Limb (tissue), 2 donors: ENCODE results near the gene ARHGAP23.

ENCODE experiments used
- DNase-seq, 2 donors: peaks; one replicate each; pipeline ENCODE4 v3.0.0-alpha.2; 2016; ENCODE audit errors: extremely low spot score in 2 of 2

Gene ARHGAP23

DNA sequence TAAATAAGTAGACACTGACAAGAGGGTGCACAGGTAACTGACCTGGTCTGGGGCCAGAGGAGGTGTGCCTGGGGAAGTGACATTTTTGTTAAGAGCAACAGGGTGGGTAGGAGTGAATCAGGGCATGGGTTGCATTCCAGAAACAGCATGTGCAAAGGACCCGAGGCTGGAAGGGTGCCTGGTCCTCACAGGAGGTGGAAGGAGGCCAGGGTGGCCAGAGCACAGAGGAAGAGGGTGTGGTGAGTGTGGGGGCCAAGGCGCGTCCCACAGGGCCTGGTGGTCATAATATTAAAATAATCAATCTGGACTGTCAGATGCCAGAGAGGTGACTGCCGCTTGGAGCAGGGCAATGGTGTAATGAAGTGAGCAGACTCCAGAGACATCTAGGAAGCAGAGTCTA is 14.3 kb downstream of the ARHGAP23 start:
- no peak for DNase-seq

DNA sequence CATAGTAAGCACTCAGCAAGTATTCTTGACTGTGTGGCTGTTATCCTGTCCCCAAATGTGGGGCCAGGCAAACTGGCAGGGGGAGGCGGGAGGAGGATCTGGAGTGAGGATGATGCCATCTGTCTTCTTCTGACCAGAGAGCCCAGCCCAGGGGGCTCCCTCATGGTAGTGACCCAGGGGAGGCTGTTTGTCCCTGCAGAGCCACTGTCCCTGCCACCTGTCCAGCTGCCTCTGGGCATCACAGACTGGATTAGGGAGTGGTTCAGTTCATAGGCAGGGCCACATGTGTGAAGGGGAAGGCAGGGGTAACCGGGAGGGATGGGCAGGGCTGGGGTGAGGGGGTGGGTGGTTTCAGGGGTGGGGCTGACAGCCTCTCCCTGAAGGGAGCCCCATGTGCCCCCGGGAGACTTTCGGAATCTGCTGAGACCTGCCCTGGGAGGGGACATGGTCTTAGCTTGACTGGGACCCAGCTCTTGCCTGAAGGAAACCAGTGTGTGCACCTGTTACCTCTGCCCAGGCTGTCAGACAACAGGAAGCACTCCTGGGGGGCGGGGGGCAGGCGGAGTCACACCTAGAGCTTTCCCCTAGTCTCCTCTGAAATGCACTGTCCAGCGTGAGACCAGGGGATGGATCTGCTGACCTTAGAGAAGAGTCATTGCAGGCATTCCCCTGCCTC is 15.2 kb downstream of the ARHGAP23 start:
- no peak for DNase-seq

DNA sequence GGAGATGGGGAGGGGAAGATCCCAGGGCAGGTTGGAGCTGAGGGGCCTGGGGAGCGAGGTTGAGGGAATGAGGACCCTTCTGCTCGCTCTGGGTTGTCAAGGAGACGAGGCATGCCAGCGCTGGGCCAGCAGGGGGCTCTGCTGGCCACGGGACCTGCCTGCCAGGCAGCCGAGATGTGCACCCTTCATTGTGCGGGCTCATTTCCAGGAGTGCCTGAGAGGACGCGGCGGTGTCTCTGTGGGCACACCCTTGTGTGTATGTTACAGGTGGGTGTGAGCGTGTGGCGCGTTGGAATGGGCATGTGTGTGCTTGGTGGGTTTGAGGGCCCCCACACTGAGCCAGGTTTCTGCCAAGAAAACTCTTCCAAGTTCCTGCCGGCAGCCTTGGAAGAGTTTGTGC is 15.9 kb downstream of the ARHGAP23 start:
- DNase-seq = peak; percentile 72 to 83

DNA sequence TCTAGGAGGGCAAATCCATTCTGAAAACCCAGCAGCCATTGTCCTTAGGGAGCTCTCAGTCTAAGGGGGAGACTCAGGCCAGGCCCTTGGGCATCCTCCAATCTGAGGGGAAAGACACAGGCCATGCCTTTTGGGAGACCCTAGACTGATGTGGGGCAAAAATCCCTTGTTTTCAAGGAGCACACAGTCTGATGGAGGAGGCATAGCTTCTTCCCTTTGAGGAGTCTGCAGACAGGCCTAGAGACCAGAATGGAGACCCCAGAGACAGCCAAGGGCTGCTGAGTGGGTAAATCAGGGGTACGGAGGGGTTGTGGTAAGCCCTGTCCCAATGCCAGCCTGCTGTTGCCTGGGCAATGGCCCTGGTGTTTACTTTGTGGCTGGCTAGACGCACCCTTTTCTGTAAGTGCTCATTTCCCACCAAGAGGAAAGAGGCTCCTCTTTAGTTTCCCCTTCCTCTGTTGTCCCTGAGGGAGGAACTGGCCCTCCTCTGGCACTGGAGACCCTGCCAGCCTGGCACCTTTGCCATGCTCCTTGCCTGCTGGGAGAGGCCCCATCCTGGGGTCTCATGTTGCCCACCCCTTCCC is 19.3 kb downstream of the ARHGAP23 start:
- no peak for DNase-seq

DNA sequence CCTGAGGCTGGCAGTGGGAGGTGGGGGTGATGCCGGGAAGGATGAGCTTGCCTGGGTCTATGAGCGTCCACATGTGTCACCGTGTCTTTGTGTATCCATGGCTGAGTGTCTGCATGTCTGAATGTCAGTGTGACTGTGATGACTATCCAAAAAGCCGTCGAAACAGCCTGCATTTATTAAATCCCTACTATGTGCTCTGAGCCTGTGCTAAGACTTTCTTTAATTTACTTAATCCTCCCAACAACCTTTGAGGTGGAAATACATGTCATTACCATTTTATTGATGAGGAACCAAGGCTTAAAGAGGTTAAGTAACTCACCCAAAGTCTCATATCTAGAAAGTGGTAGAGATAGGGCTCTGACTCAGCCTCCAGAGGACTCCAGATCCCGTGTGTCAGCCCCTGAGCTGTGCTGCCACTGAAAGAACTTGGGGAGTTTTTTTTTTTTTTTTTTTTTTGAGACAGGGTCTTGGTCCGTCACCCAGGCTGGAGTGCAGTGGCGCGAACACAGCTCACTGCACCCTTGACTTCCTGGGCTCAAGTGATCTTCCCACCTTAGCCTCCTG is 20.0 kb downstream of the ARHGAP23 start:
- DNase-seq = no peak

DNA sequence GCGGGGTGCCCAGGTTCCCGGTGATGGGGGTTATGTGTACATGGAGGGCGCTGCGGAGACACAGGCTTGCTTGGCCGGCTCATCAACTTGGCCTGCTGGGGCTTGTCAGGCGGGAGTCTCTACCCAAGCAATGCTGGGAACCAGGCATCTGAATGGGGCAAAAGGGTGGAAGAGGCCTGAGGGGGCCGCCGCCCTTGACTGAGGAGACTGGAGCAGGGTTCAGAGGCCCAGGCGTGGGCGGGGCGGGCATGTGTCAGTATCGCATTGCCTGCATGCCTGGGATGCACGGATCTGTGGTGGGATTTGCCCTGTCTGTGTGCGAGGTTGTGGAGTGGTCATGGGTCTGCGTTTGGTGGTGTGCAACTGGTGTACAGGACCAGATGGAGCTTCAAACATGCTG is 21.1 kb downstream of the ARHGAP23 start:
- no peak for DNase-seq

GRCh38 chr17:38450557-38451029 is 22.3 kb downstream of the ARHGAP23 start:
- no peak for DNase-seq

DNA sequence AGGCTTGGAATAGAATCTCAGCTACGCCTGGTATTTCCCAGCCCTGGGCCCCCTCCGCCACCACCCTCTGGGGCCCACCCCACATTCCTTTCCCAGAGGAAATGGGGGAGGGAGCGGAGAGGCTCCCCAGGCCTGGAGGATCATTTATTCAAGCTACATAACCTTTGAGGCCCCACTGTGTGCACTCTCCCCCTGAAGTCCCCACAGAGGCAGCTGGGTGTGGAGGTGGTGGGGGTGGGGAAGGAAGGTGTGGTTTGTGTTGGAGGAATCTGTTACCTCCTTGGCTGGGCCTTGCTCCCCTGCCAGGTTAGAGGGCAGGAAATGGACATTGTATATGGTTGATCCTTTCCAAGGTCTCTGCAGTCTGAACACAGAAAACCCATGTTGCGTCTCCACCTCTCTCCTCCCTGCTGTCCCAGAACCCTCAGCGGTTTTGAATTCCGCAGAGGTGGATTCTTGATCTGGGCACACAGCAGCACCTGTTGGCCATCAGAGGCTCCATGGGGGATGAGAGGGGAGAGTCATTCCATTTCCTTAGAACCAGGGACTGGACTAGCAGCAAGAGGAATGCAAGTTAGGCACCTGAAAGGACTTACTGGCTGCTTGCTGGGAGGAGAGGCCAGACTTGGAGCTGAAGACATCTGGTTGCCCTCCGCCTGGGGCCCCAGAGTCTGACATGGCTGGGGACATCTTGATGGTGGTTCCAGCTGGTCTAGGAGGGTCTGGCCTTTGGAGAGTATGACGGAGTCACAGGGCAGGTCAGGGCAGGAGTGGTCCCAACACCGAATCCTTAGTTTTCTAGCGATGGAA is 23.0 kb downstream of the ARHGAP23 start:
- DNase-seq = peak in 1 of 2 donors; percentile 68

- DNase-seq = peak; percentile 52 to 72
Observed at GRCh38 chr17:38451840-38452529, 23.7 kb downstream of the ARHGAP23 start.

DNA sequence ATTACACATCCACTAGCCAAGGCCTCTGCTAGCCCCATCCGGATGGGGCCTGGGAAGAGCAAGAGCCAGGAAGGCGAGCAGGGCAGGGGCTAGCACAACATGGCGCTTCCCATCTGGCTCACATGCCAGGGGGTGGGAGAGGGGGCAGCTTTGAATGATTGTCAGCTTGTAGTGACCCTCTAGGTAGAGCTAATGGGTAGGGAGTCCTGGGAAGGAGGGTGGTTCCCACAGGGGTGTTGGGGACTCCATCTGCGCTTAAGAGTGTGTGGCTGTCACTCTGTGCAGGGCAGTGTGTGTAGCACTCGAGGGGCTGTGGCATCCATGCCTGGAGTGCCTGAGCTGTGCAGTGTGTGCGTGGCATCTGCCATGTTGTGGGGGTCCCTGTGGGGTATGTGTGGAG is 24.5 kb downstream of the ARHGAP23 start:
- DNase-seq = no peak

GRCh38 chr17:38453951-38454421 is 25.7 kb downstream of the ARHGAP23 start:
- peak in 1 of 2 donors; percentile 70 for DNase-seq

- peak in 1 of 2 donors; percentile 53 for DNase-seq
Observed at GRCh38 chr17:38454532-38454931, 26.3 kb downstream of the ARHGAP23 start.

- DNase-seq = peak in 1 of 2 donors; percentile 68
Observed at GRCh38 chr17:38455288-38455915, 27.1 kb downstream of the ARHGAP23 start.

GRCh38 chr17:38456031-38456815 is 28.0 kb downstream of the ARHGAP23 start:
- no peak for DNase-seq

- DNase-seq = no peak
Observed at GRCh38 chr17:38457577-38458371, 29.5 kb downstream of the ARHGAP23 start.

DNA sequence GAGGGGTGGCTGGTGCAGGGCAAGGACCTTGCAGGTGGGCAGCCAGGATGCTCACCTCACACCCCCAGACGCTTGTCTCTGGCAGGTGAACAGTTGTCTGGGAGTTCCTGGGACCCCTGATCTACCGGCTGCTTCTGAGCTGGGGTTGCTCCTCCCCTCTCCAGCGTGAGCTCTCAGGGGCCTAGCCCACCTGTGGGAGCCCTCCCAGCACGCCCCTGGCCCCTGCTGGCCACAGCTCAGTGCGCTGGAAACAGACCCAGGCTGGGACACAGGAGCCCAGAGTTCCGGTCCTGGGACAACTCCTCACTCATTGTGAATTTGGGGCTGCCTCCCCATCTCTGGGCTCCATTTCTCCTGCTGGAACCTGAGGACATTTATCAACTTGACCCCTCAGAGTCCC is 30.3 kb downstream of the ARHGAP23 start:
- no peak for DNase-seq

DNA sequence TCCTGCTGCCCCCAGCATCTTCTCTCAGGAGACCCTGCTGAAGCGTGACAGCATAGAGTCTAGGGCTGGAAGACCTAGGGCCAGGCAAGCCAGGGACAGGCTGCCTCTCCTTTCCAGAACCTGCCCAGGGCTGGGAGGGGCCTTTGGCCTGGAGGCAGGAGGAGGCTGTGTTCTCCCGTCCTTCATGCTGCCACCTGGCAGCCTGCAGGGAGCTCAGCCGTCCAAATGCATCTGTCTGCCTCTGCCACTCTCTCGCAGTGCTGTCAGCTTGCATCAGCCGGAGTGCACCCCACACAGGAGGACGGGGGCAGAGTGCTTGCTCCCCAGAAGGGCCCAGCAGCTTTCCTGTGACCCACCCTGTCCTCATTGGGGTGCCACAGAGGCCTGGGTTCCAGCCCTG is 31.3 kb downstream of the ARHGAP23 start:
- no peak for DNase-seq

- DNase-seq = no peak
Observed at GRCh38 chr17:38460082-38460715, 31.9 kb downstream of the ARHGAP23 start.
